Measurements from ENCODE around the gene HDAC4. TPM values are rescaled to one million over a fixed set of nuclear protein-coding genes. Genes with fewer than 3 reads are reported as not detected.

The HDAC4 gene
- total and polyA plus RNA-seq, 2 of the 8 experiments (the other 6 are each of a cell fraction or from before 2014, with no cell fraction given) = 15.4 to 31.5 TPM

- ChIA-PET CTCF (ENCODE audit: partially characterized antibody) (interaction anchor here (0.7 to 4.4 kb wide), 5 partner anchors 12 to 619 kb away, joined by 3 to 29 read pairs (median 3); no protein-coding TSS in a partner anchor), POLR2A (ENCODE audit: partially characterized antibody) (no interaction called here)
- Histone ChIP-seq H3K9ac (replicated peaks in 1 of 4; ENCODE audit: extremely low read depth in 1 of 4, low read depth in 3 of 4, low read length in 3 of 4) (no peak overlapping the region), H3K14ac (ENCODE audit: insufficient read length) (no peak overlapping the region), H3K27ac (ENCODE audit: low read depth, low read length) (no peak overlapping the region), H3K23me2 (ENCODE audit: low read depth, low read length) (no peaks in the 10 kb centered on the region), H2AK5ac (ENCODE audit: low read depth, low read length) (no peak overlapping the region), H4K5ac (ENCODE audit: insufficient read length, low read depth, low read length) (no peak overlapping the region), H2AFZ (ENCODE audit: low read length) (no peak overlapping the region), H3K79me2 (ENCODE audit: control insufficient read depth in 1 of 2, insufficient read depth in 2 of 2, low read length in 2 of 2) (peaks cover 0 to 76% of the 10 kb centered on the region in 2 experiments; a peak in 2 of 4 replicates), H3K23ac (ENCODE audit: insufficient read length) (no peak overlapping the region), H3K36me3 (ENCODE audit: control insufficient read depth in 2 of 4, insufficient read depth in 4 of 4, low read length in 3 of 4) (no peaks in the 10 kb centered on the region), H3K56ac (replicated peaks; ENCODE audit: insufficient read length, low read depth, low read length) (no peak overlapping the region), H3K4ac (replicated peaks; ENCODE audit: insufficient read length, low read depth, low read length) (no peak overlapping the region), H4K8ac (ENCODE audit: extremely low read depth, insufficient read depth, low read length) (no peak overlapping the region), H2BK12ac (ENCODE audit: low read depth, low read length) (no peak overlapping the region), H4K20me1 (replicated peaks in 1 of 2; ENCODE audit: control insufficient read depth in 1 of 2, insufficient read depth in 2 of 2, low read length in 2 of 2) (peaks cover 3 to 10% of the 10 kb centered on the region in 2 experiments), H2BK15ac (ENCODE audit: low read length) (no peak overlapping the region), H3K4me3 (ENCODE audit: extremely low read depth in 1 of 4, insufficient read depth in 2 of 4, low read depth in 3 of 4, low read length in 4 of 4) (no peak overlapping the region), H2BK5ac (ENCODE audit: low read depth, low read length) (no peak overlapping the region), H3K4me2 (ENCODE audit: insufficient read depth in 1 of 2, low read depth in 2 of 2, low read length in 2 of 2) (no peak overlapping the region), H3K9me3 (ENCODE audit: insufficient read depth in 2 of 2, low read depth in 1 of 2, low read length in 1 of 2) (no peaks in the 10 kb centered on the region), H3K4me1 (replicated peaks in 1 of 4; ENCODE audit: control insufficient read depth in 3 of 4, insufficient read depth in 4 of 4, low read length in 3 of 4) (peaks cover 2 to 16% (median 7%) of the 10 kb centered on the region in 4 experiments; a peak in 5 of 7 replicates), H2BK20ac (ENCODE audit: low read length) (no peak overlapping the region), H3K27me3 (replicated peaks in 1 of 4; ENCODE audit: control insufficient read depth in 3 of 4, extremely low read depth in 1 of 4, insufficient read depth in 3 of 4, low read length in 3 of 4) (no peaks in the 10 kb centered on the region), H2BK120ac (replicated peaks; ENCODE audit: low read depth, low read length) (no peak overlapping the region), H3K79me1 (ENCODE audit: low read depth, low read length) (peaks cover 4% of the 10 kb centered on the region; the same call in 1 of the 2 replicates), H3K18ac (ENCODE audit: extremely low read depth, low read length) (no peak overlapping the region), H4K91ac (replicated peaks; ENCODE audit: insufficient read length, low read length) (no peak overlapping the region)
- WGBS, 2 experiments (ENCODE audit: extremely low coverage in 1 of 2, insufficient coverage in 1 of 2, insufficient read length in 1 of 2, insufficient replicate concordance in 2 of 2, low coverage in 1 of 2, low lambda C conversion rate in 2 of 2, missing lambda C conversion rate in 1 of 2) = 91% methylated on average over 5 of the region's 5 CpGs; no CpG with 5 or more reads in 1 of the 2 experiments
- DNase-seq (ENCODE audit: low read depth in 1 of 2, low spot score in 2 of 2) (no peak), FAIRE-seq (no peak)
- TF ChIP-seq, protein P1, sequence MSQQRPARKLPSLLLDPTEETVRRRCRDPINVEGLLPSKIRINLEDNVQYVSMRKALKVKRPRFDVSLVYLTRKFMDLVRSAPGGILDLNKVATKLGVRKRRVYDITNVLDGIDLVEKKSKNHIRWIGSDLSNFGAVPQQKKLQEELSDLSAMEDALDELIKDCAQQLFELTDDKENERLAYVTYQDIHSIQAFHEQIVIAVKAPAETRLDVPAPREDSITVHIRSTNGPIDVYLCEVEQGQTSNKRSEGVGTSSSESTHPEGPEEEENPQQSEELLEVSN (IDR thresholded peaks at IDR 0.05) = no peak
- TF ChIP-seq GTF2F1 (IDR thresholded peaks at IDR 0.05; ENCODE audit: borderline replicate concordance, low read depth, low read length) = no peak
- TF ChIP-seq NANOG (IDR thresholded peaks at IDR 0.05; ENCODE audit: insufficient read depth, low read depth, low read length, poor library complexity, severe bottlenecking) = no peak
Measured at GRCh38 chr2:239206042-239206441, 194.8 kb downstream of the HDAC4 start.

Data from H1 (cell line).